Measurements from ENCODE around the gene C11orf54.
A peak's percentile ranks its signal among the peaks of the same experiment; 100 is the strongest.
"Not testable (repeated sequence)": the region's sequence is repeated elsewhere in the genome, so short reads cannot be mapped to it uniquely, and the experiment has no call there.

Gene C11orf54

GRCh38 chr11:93772123-93772522, 30.7 kb downstream of the C11orf54 start:
- no peak for DNase-seq

DNA sequence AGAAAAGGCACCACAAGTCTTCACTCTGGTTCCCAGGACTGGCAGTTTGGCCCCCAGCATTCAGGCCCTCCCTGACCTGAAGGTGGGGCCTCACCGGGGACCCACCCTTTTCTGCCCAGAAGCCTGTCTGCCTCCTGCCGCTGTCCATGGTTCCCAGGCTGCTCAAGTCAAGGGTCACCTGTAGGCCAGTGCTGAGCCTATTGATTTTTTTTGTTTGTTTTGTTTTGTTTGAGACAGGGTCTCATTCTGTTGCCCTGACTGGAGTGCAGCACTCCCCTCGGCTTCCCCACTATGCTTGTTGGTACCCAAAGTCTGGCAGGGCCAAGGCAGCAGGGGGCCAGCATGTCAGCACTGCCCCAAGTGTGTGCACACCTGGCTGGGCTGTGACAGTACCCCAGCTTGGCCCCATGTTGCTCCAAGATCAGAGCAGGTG, 31.6 kb downstream of the C11orf54 start:
- DNase-seq: no peak

- no peak for DNase-seq
These were observed 32.2 kb downstream of the C11orf54 start for GRCh38 chr11:93773601-93774200.

DNA sequence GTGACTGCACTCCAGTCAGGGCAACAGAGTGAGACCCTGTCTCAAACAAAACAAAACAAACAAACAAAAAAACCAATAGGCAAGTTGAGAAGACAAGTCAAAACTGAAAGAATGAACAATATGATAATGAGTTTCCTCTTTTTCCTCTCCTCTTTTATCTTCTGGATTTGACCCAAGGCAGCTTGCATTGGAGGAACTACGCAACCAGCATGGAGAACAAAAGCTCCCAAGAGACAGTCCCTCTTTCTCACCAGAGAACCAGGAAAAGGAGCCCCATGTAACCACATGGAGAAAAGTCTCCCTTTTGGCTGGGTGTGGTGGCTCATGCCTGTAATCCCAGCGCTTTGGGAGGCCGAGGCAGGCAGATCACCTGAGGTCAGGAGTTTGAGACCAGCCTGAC, 33.1 kb downstream of the C11orf54 start:
- not testable (repeated sequence) for DNase-seq

DNA sequence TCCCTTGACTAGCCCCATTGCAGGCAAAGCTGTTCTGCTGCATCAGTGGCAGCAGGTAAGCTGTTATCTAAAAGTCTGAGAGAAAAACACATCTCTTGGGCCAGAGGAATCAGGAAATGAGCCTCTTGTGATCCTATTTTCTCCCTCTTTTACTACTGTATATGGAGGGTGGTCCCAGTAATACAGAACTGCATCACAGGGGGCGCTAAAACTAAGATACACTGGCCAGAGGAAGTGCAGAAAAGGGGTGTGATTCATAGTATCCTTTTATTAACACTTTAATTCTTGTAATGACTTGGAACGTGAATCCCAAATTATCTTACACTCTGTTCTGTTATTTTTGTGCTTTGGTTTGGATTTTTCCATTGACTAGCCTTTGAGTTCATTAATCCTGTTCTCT, 33.8 kb downstream of the C11orf54 start:
- no peak for DNase-seq

DNA sequence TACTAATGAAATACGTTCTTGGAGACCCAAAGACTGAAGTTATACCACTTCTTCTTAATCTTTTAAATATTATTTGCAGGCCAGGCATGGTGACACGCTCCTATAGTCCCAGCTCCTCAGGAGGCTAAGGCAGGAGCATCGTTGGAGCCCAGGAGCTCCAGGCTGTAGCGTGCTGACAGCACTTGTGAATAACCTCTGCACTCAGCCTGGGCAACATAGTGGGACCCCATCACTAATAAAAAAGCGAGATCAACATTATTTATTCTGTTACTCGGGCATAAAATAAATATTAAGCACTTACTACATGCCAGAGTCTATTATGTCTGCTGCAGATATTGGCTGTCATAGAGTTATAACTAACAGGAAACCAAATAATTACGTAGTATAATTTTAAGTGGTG, 41.9 kb downstream of the C11orf54 start:
- DNase-seq: no peak

DNA sequence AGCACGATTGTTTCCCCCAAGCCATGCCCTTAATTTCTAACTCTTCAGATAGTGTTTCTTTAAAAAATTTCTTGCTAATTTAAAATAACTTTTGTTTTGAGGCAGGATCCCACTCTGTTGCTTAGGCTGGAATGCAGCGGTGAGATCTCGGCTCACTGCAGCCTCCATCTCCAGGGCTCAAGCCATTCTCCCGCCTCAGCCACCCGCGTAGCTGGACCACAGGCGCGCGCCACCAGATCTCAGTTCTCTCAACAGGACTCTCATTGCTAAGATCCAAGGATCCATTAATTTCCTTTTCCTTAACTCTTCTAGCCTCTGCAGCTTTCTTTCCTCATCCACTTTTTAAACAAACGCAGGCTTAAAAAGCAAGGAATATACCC, 42.3 kb downstream of the C11orf54 start:
- DNase-seq: no peak

DNA sequence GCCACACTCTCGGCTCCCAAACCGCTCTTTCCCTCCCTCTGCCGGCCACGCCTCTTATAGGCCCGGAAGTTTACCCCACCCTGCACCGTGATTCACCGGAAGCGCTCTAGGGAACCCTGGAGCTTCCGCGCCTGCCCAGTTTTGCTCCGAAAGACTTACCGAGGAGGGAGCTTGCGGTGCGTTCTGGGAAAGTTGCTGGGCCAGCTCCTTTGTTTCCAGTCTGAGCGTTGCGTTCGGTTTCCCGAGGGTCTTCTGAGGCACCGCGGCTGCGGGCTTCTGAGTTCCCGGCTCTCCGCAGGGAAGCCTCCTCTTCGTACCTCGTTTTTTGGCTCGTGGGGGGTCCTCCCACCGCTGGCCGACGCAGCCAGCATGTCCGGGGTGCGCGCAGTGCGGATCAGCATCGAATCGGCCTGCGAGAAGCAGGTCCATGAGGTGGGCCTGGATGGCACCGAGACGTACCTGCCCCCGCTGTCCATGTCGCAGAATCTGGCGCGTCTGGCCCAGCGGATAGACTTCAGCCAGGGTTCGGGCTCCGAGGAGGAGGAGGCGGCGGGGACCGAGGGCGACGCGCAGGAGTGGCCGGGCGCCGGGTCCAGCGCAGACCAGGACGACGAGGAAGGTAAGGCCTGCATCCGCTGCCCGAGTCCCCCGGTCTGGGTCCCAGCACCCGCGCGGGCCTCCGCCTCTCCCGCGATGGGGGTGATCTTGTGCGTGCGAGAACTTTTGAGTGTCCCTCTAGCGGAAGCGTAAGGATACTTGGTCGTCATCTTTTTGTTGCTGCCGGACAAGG, 42.9 kb downstream of the C11orf54 start, which contains the start of gene MED17:
Gene MED17, plus strand, starts transcription at position 138 of the 790 bp plus-strand sequence. Its CDS starts 232 bp downstream, at position 370.
- peak; percentile 92 for DNase-seq

DNA sequence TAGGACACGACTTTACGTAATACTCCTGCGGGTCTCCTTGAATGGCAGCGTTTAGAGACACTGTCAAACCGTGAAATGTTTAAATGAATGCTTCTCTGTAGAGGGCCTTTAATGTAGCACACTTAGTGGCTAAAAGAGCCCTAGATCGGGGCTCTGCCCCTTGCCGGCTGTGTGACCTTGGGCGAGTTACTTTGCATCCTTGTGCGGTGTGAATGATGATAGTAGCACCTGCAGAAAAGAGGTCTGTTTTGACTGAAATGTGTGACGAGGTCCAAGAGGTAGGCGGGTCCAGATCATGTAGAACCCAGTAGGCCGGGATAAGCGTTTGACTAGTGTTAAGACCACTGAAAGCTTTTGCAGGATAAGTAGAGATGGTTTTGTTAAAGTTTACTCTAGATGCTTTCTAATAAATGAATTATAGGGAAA, 43.5 kb downstream of the C11orf54 start:
- no peak for DNase-seq

DNA sequence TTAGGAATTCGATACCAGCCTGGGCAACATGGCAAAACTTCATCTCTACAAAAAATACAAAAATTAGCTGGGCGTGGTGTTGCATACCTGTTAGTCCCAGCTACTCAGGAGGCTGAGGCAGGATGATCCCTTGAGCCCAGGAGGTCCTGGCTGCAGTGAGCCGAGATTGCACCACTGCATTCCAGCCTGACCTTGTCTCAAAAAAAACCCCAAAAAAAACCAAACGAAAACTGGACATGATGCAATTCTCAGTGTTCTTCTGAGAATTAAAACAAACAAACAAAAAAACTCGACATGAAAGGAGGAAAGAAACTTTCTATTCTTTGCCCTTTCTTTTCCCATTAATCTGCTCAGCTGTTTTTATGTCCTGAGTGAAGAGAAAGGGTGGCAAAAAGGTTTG, 50.0 kb downstream of the C11orf54 start:
- DNase-seq: no peak

GRCh38 chr11:93796441-93797231, 55.2 kb downstream of the C11orf54 start:
- DNase-seq: no peak

DNA sequence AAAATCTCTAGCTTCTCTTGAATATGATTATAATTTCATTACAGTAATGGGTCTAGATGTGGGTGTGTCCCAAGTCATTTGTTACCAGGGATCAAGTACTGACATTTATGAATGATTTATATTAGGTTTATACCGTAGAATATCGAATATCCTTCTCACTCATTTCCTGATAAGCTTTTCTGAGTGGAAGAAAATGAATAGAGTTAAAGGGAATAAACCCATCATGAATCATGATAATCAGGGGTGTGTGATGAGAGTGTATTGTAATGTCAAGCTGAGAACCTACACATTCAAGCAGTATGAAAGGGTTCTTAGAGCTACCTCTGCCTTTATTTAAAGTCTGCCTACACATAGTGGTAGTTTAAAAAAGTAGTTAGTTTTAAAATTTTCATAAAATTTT, 59.9 kb downstream of the C11orf54 start:
- no peak for DNase-seq

GRCh38 chr11:93804879-93805278, 63.4 kb downstream of the C11orf54 start:
- DNase-seq: no peak

DNA sequence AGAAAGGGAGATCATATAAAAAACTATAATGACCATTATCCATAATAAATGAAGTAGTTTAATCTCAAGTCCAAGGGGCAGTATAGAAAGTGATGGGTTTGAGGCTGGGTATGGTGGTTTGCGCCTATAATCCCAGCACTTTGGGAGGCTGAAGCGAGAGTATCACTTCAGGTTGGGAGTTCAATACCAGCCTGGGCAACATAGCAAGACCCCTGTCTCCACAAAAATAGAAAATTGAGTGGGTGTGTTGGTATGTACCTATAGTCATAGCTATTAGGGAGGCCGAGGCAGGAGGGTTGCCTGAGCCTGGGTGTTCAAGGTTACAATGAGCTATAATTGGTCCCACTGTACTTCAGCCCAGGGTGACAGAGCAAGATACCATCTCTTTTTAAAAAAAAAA, 66.5 kb downstream of the C11orf54 start:
- no peak for DNase-seq

GRCh38 chr11:93813974-93814373, 72.5 kb downstream of the C11orf54 start:
- no peak for DNase-seq
